ENCODE data around the gene FAM177A1. TPM values are rescaled to one million over a fixed set of nuclear protein-coding genes. Genes with fewer than 3 reads are reported as not detected.
"Not testable (repeated sequence)": the region's sequence is repeated elsewhere in the genome, so short reads cannot be mapped to it uniquely, and the experiment has no call there.

The FAM177A1 gene
- total and polyA plus RNA-seq, 10 donors: 17.5 to 47.0 (median 25.6) TPM

GRCh38 chr14:35047976-35048513, 2.0 kb downstream of the FAM177A1 start:
- no peak for DNase-seq
- WGBS, 5 donors: 69 to 85% (median 81%) methylated on average over 4 of the region's 4 CpGs
- Histone ChIP-seq H3K9me3 (no peaks in the 10 kb centered on the region), H3K27ac (no peak overlapping the region), H3K4me3 (peak overlapping the region in 2 of 8 donors; percentile 67 to 80), H3K36me3 (peaks cover 0 to 43% (median 0%) of the 10 kb centered on the region in 6 donors), H3K27me3 (replicated peaks in 1 of 7) (no peaks in the 10 kb centered on the region), H3K4me1 (peaks cover 12 to 55% (median 28%) of the 10 kb centered on the region in 6 donors)
- TF ChIP-seq POLR2A (IDR thresholded peaks at IDR 0.05) (no peak), POLR2AphosphoS5 (IDR thresholded peaks at IDR 0.05) (no peak)
- TF ChIP-seq, protein P1, sequence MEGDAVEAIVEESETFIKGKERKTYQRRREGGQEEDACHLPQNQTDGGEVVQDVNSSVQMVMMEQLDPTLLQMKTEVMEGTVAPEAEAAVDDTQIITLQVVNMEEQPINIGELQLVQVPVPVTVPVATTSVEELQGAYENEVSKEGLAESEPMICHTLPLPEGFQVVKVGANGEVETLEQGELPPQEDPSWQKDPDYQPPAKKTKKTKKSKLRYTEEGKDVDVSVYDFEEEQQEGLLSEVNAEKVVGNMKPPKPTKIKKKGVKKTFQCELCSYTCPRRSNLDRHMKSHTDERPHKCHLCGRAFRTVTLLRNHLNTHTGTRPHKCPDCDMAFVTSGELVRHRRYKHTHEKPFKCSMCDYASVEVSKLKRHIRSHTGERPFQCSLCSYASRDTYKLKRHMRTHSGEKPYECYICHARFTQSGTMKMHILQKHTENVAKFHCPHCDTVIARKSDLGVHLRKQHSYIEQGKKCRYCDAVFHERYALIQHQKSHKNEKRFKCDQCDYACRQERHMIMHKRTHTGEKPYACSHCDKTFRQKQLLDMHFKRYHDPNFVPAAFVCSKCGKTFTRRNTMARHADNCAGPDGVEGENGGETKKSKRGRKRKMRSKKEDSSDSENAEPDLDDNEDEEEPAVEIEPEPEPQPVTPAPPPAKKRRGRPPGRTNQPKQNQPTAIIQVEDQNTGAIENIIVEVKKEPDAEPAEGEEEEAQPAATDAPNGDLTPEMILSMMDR (IDR thresholded peaks at IDR 0.05 in 8 of 11, conservative IDR thresholded peaks at IDR 0.05 in 3 of 11): no peak
- intact Hi-C loops (cut with DNase I; ENCODE audit: low total_unique reads): no loop called here

- Histone ChIP-seq H3K27me3 (replicated peaks in 1 of 7) (no peaks in the 10 kb centered on the region), H3K9me3 (no peaks in the 10 kb centered on the region), H3K4me3 (no peak overlapping the region), H3K27ac (peak overlapping the region in 1 of 8 donors; percentile 53), H3K36me3 (peaks cover 0 to 69% (median 21%) of the 10 kb centered on the region in 6 donors), H3K4me1 (peaks cover 11 to 46% (median 21%) of the 10 kb centered on the region in 6 donors)
- TF ChIP-seq, protein P1 (IDR thresholded peaks at IDR 0.05 in 8 of 11, conservative IDR thresholded peaks at IDR 0.05 in 3 of 11): no peak
- TF ChIP-seq POLR2A (IDR thresholded peaks at IDR 0.05) (no peak), POLR2AphosphoS5 (IDR thresholded peaks at IDR 0.05) (no peak)
- 5 to 12% (median 10%) methylated on average over 1 of the region's 1 CpG for WGBS, 5 donors
- intact Hi-C loops (cut with DNase I; ENCODE audit: low total_unique reads): no loop called here
- DNase-seq: no peak
These were observed 4.6 kb downstream of the FAM177A1 start for GRCh38 chr14:35050652-35051051.

- no peaks in the 10 kb centered on the region for H3K27me3 ChIP-seq (replicated peaks in 1 of 7)
- TF ChIP-seq, protein P1 (IDR thresholded peaks at IDR 0.05 in 8 of 11, conservative IDR thresholded peaks at IDR 0.05 in 3 of 11): no peak
- no peak for TF ChIP-seq POLR2AphosphoS5 (IDR thresholded peaks at IDR 0.05)
- no peak for TF ChIP-seq POLR2A (IDR thresholded peaks at IDR 0.05)
- no peak for DNase-seq
- peaks cover 11 to 41% (median 21%) of the 10 kb centered on the region in 6 donors for H3K4me1 ChIP-seq
- no peak overlapping the region for H3K4me3 ChIP-seq
- H3K9me3 ChIP-seq: no peaks in the 10 kb centered on the region
- no peak overlapping the region for H3K27ac ChIP-seq
- WGBS, 5 donors: 94 to 100% (median 97%) methylated on average over 1 of the region's 1 CpG
- intact Hi-C loops (cut with DNase I; ENCODE audit: low total_unique reads): no loop called here
- H3K36me3 ChIP-seq: peaks cover 0 to 80% (median 25%) of the 10 kb centered on the region in 6 donors
These were observed 5.7 kb downstream of the FAM177A1 start for GRCh38 chr14:35051796-35052195.

DNA sequence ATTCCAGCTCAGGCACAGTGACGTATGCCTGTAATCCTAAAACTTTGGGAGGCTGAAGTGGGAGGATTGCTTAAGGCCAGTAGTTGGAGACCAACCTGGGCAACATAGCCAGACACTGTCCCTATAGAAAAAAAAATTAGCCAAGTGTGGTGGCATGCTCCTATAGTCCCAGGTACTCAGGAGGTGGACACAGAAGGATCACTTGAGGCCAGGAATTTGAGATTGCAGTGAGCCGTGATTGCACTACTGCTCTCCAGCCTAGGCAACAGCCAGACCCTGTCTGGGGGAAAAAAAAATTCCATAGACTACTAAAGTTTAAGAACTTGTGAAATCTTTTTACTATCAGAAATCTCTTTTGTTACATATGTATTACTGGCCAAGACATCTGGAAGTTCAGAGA, 6.6 kb downstream of the FAM177A1 start:
- H3K4me3 ChIP-seq: no peak overlapping the region
- WGBS, 5 donors: 74 to 98% (median 98%) methylated on average over 2 of the region's 2 CpGs
- H3K36me3 ChIP-seq: peaks cover 0 to 88% (median 31%) of the 10 kb centered on the region in 6 donors
- peaks cover 3 to 33% (median 13%) of the 10 kb centered on the region in 6 donors for H3K4me1 ChIP-seq
- DNase-seq: no peak
- no peaks in the 10 kb centered on the region for H3K27me3 ChIP-seq (replicated peaks in 1 of 7)
- intact Hi-C loops (cut with DNase I; ENCODE audit: low total_unique reads): no loop called here
- TF ChIP-seq POLR2AphosphoS5 (IDR thresholded peaks at IDR 0.05) (no peak), POLR2A (IDR thresholded peaks at IDR 0.05) (no peak)
- TF ChIP-seq, protein P1 (IDR thresholded peaks at IDR 0.05 in 8 of 11, conservative IDR thresholded peaks at IDR 0.05 in 3 of 11): no peak
- H3K9me3 ChIP-seq: no peaks in the 10 kb centered on the region
- H3K27ac ChIP-seq: no peak overlapping the region

DNA sequence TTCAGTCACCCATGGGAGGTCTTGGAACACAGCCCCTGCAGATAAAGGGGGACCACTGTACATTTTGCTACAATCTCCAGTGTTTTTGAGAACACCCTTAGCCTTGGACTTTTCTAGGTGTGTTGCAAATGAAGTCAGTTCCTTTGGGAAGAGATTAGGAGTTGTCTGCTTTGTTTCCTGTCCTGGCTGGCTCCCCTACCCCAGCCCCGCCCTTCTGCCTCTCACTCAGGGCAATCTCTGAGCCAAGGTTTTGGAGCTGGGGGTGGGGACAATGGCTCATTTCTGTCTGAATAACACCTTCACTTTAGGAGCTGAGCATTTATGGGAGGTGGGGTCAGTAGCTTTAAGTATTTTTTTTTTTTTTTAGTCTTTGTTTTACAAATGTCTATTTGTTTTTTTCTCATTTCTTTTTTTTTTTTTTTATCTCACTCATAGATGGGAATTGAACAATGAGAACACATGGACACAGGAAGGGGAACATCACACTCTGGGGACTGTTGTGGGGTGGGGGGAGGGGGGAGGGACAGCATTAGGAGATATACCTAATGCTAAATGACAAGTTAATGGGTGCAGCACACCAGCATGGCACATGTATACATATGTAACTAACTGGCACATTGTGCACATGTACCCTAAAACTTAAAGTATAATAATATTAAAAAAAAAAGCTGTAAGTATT, 15.2 kb downstream of the FAM177A1 start:
- DNase-seq; H3K4me3 ChIP-seq; intact Hi-C loops (cut with DNase I; ENCODE audit: low total_unique reads); H3K27me3 ChIP-seq (replicated peaks in 1 of 7); H3K9me3 ChIP-seq: not testable (repeated sequence)
- H3K4me1 ChIP-seq: peaks cover 0 to 12% (median 2%) of the 10 kb centered on the region in 6 donors
- 64 to 85% (median 85%) methylated on average over 1 of the region's 1 CpG for WGBS, 5 donors
- peak overlapping the region in 1 of 8 donors; percentile 11 for H3K27ac ChIP-seq
- H3K36me3 ChIP-seq: peaks cover 4 to 92% (median 28%) of the 10 kb centered on the region in 6 donors

DNA sequence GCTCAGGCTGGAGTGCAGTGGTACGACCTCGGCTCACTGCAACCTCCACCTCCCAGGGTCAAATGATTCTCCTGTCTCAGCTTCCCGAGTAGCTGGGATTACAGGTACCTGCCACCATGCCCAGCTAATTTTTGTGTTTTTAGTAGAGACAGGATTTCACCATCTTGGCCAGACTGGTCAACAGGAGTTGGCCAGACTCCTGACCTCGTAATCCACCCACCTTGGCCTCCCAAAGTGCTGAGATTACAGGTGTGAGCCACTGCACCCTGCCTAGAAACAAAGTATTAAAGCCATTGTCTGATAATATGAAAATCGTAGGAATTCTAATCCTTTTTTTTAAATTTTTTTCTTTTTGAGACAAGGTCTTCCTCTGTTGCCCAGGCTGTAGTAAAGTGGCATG, 19.7 kb downstream of the FAM177A1 start:
- 89 to 95% (median 95%) methylated on average over 5 of the region's 5 CpGs for WGBS, 5 donors

More for the DNA sequence above, 19.7 kb downstream of the FAM177A1 start:
- H3K4me1 ChIP-seq; H3K9me3 ChIP-seq; H3K27ac ChIP-seq; DNase-seq; H3K4me3 ChIP-seq; H3K27me3 ChIP-seq (replicated peaks in 1 of 7); intact Hi-C loops (cut with DNase I; ENCODE audit: low total_unique reads): not testable (repeated sequence)
- H3K36me3 ChIP-seq: peaks cover 0 to 92% (median 14%) of the 10 kb centered on the region in 6 donors

Data from spleen (tissue), 11 donors.